IMR-90 (cell line): ENCODE measurements around the gene RHCE. TPM values are rescaled to one million over a fixed set of nuclear protein-coding genes. Genes with fewer than 3 reads are reported as not detected.

Experiments used
- ATAC-seq: fragments of 200-7000 bp; cut with Tn5 transposase; 2 replicates; pipeline ENCODE4 v1.9.1; 2020; ENCODE audit warnings: low read depth, mild to moderate bottlenecking, moderate library complexity
- BruUV-seq: library from RNA; stranded (reverse); fragments of 400-500 nt; replicated peaks from 2 replicates; lab custom pipeline; 2021; lab: Mats Ljungman, UMichigan
- CTCF ChIA-PET: fragments of 300-600 bp; formaldehyde crosslinking; extraction: SDS; loops from one replicate; lab custom pipeline; 2021; ENCODE audit warnings: antibody characterized with exemption; lab: Yijun Ruan, JAX
- POLR2A ChIA-PET: fragments of 300-600 bp; sonication (Branson Sonifier 250); formaldehyde crosslinking; loops from one replicate; lab custom pipeline; 2022; ENCODE audit warnings: antibody characterized with exemption; ENCODE audit not compliant: unreplicated experiment; lab: Charles Lee
- DNase-seq: peaks from one replicate; pipeline ENCODE4 v3.0.0; 2013
- H2AFZ ChIP-seq: replicated peaks from 2 replicates; pipeline ENCODE3; 2013; ENCODE audit warnings: low read length, mild to moderate bottlenecking; ENCODE audit not compliant: poor library complexity
- H2AK5ac ChIP-seq: 2 replicates; pipeline ENCODE4 v1.6.1; 2013; ENCODE audit warnings: low read depth, low read length, inconsistent platforms
- H2AK9ac ChIP-seq: replicated peaks from 2 replicates; pipeline ENCODE3; 2013; ENCODE audit warnings: mild to moderate bottlenecking, low read depth, low read length, moderate library complexity; ENCODE audit not compliant: poor library complexity
- H2BK120ac ChIP-seq: 2 replicates; pipeline ENCODE4 v1.6.1; 2013; ENCODE audit warnings: low read depth, low read length, inconsistent platforms
- H2BK15ac ChIP-seq: 3 replicates; pipeline ENCODE4 v1.6.1; 2013; ENCODE audit warnings: low read depth, low read length, inconsistent platforms
- H2BK20ac ChIP-seq: 2 replicates; pipeline ENCODE4 v1.6.1; 2013; ENCODE audit warnings: low read depth, mild to moderate bottlenecking, inconsistent platforms, low read length, moderate library complexity
- H2BK5ac ChIP-seq: 2 replicates; pipeline ENCODE4 v1.6.1; 2013; ENCODE audit warnings: mild to moderate bottlenecking, low read depth, low read length, inconsistent platforms; ENCODE audit not compliant: poor library complexity, severe bottlenecking
- H3K14ac ChIP-seq: replicated peaks from 2 replicates; pipeline ENCODE4 v1.6.1; 2013; ENCODE audit warnings: low read depth, low read length, inconsistent platforms
- H3K18ac ChIP-seq: 2 replicates; pipeline ENCODE4 v1.6.1; 2013; ENCODE audit warnings: low read depth, low read length, control low read depth
- H3K23ac ChIP-seq: 2 replicates; pipeline ENCODE4 v1.6.1; 2013; ENCODE audit warnings: low read depth, low read length, inconsistent platforms
- H3K27ac ChIP-seq: 2 replicates; pipeline ENCODE4 v1.5.1; 2013; ENCODE audit warnings: mild to moderate bottlenecking, control low read depth, low read length; ENCODE audit not compliant: insufficient read depth
- H3K27me3 ChIP-seq: 2 replicates; pipeline ENCODE4 v1.6.1; 2013; ENCODE audit warnings: low read length; ENCODE audit not compliant: control insufficient read depth, insufficient read depth
- H3K36me3 ChIP-seq: 2 replicates; pipeline ENCODE4 v1.6.1; 2013; ENCODE audit warnings: low read length, mixed read lengths; ENCODE audit not compliant: control insufficient read depth, insufficient read depth
- H3K4ac ChIP-seq: 2 replicates; pipeline ENCODE4 v1.6.1; 2013; ENCODE audit warnings: low read depth, low read length, inconsistent platforms
- H3K4me1 ChIP-seq: 2 replicates; pipeline ENCODE4 v1.6.1; 2013; ENCODE audit warnings: low read length, mixed read lengths; ENCODE audit not compliant: control insufficient read depth, insufficient read depth
- H3K4me2 ChIP-seq: 2 replicates; pipeline ENCODE4 v1.6.1; 2013; ENCODE audit warnings: low read depth, mild to moderate bottlenecking, control low read depth, low read length, moderate library complexity
- H3K4me3 ChIP-seq: 2 replicates; pipeline ENCODE4 v1.5.1; 2013; ENCODE audit warnings: low read depth, mild to moderate bottlenecking, control low read depth, low read length, moderate library complexity; ENCODE audit not compliant: insufficient read depth
- H3K56ac ChIP-seq: 2 replicates; pipeline ENCODE4 v1.6.1; 2013; ENCODE audit warnings: low read length, inconsistent platforms; ENCODE audit not compliant: insufficient read depth; ENCODE audit errors: extremely low read depth
- H3K79me1 ChIP-seq, 2 experiments: 2 replicates each; pipeline ENCODE4 v1.6.1; 2013; ENCODE audit warnings: low read length in 2 of 2, inconsistent platforms in 1 of 2, low read depth in 1 of 2
- H3K9ac ChIP-seq: 2 replicates; pipeline ENCODE4 v1.6.1; 2013; ENCODE audit warnings: low read depth, low read length, control low read depth
- H3K9me1 ChIP-seq: 2 replicates; pipeline ENCODE4 v1.6.1; 2013; ENCODE audit warnings: low read length, inconsistent platforms; ENCODE audit not compliant: insufficient read depth
- H3K9me3 ChIP-seq: 2 replicates; pipeline ENCODE4 v1.6.1; 2013; ENCODE audit warnings: low read length; ENCODE audit not compliant: control insufficient read depth, insufficient read depth
- H4K20me1 ChIP-seq: 2 replicates; pipeline ENCODE4 v1.6.1; 2013; ENCODE audit warnings: low read length, inconsistent platforms; ENCODE audit not compliant: insufficient read depth
- H4K5ac ChIP-seq: 2 replicates; pipeline ENCODE4 v1.6.1; 2013; ENCODE audit warnings: mild to moderate bottlenecking, low read depth, low read length, control low read depth
- H4K8ac ChIP-seq, 2 experiments: 2 replicates each; pipeline ENCODE4 v1.6.1; 2013; ENCODE audit warnings: low read depth in 2 of 2, low read length in 2 of 2, control low read depth in 1 of 2, inconsistent platforms in 1 of 2
- H4K91ac ChIP-seq: 2 replicates; pipeline ENCODE4 v1.6.1; 2013; ENCODE audit warnings: low read depth, low read length, inconsistent platforms; ENCODE audit not compliant: insufficient read depth
- BHLHE40 ChIP-seq: fragments of 150-350 bp; IDR thresholded peaks from 2 replicates; pipeline ENCODE4 v1.6.1; 2016; ENCODE audit warnings: mild to moderate bottlenecking, low read depth, low read length
- CEBPB ChIP-seq: IDR thresholded peaks from 2 replicates; pipeline ENCODE4 v1.6.1; 2012; ENCODE audit warnings: low read depth, low read length, improper control_type of control experiment
- CHD1 ChIP-seq: IDR thresholded peaks from 2 replicates; pipeline ENCODE4 v1.6.1; 2012; ENCODE audit warnings: low read depth, low read length, improper control_type of control experiment
- CTCF ChIP-seq: conservative IDR thresholded peaks from 2 replicates; pipeline ENCODE4 v1.5.1; 2012; ENCODE audit warnings: mild to moderate bottlenecking, low read depth, low read length, improper control_type of control experiment
- ELK1 ChIP-seq: fragments of 150-350 bp; IDR thresholded peaks from 2 replicates; pipeline ENCODE4 v1.6.1; 2016; ENCODE audit warnings: low read depth, mild to moderate bottlenecking, low read length, moderate library complexity, borderline replicate concordance
- FOS ChIP-seq: fragments of 150-350 bp; IDR thresholded peaks from 2 replicates; pipeline ENCODE4 v1.6.1; 2016; ENCODE audit warnings: low read depth, low read length
- MAFK ChIP-seq: IDR thresholded peaks from 2 replicates; pipeline ENCODE4 v1.6.1; 2012; ENCODE audit warnings: low read depth, low read length, improper control_type of control experiment
- MAZ ChIP-seq: IDR thresholded peaks from 2 replicates; pipeline ENCODE4 v1.6.1; 2012; ENCODE audit warnings: low read depth, mild to moderate bottlenecking, low read length, improper control_type of control experiment, moderate library complexity, borderline replicate concordance
- MXI1 ChIP-seq: IDR thresholded peaks from 2 replicates; pipeline ENCODE4 v1.6.1; 2012; ENCODE audit warnings: low read depth, mild to moderate bottlenecking, low read length, moderate library complexity, borderline replicate concordance
- NFE2L2 ChIP-seq: fragments of 150-350 bp; IDR thresholded peaks from 2 replicates; pipeline ENCODE4 v1.6.1; 2016; ENCODE audit warnings: low read depth, mild to moderate bottlenecking, low read length
- POLR2A ChIP-seq: IDR thresholded peaks from 2 replicates; pipeline ENCODE4 v1.6.1; 2012; ENCODE audit warnings: mild to moderate bottlenecking, low read depth, low read length
- RAD21 ChIP-seq: IDR thresholded peaks from 2 replicates; pipeline ENCODE4 v1.6.1; 2012; ENCODE audit warnings: low read length, improper control_type of control experiment
- RFX5 ChIP-seq: IDR thresholded peaks from 2 replicates; pipeline ENCODE4 v1.8.0; 2012; ENCODE audit warnings: low read depth, mild to moderate bottlenecking, low read length, moderate library complexity
- SMC3 ChIP-seq: fragments of 150-350 bp; IDR thresholded peaks from 2 replicates; pipeline ENCODE4 v1.6.1; 2016; ENCODE audit warnings: low read depth, mild to moderate bottlenecking, antibody characterized with exemption, low read length, moderate library complexity
- USF2 ChIP-seq: fragments of 150-350 bp; IDR thresholded peaks from 2 replicates; pipeline ENCODE4 v1.6.1; 2017; ENCODE audit warnings: mild to moderate bottlenecking, antibody characterized with exemption, low read length, low read depth
- WGBS, 2 experiments: methylation state at CpG; one replicate each; pipeline versions ENCODE4 v1.1.5 to v1.1.7; 2013; ENCODE audit warnings: missing lambda C conversion rate in 2 of 2; ENCODE audit not compliant: insufficient read length in 1 of 2; ENCODE audit errors: extremely low coverage in 2 of 2; 5-methylcytosine and 5-hydroxymethylcytosine counted together
- dilution Hi-C: fragments of 300-500 bp; cut with HindIII; formaldehyde crosslinking; loops from one replicate; pipeline ENCODE4 v1.14.3; 2018; ENCODE audit warnings: low sequenced_read_pairs; ENCODE audit not compliant: unreplicated experiment
- in situ Hi-C: fragments of 300-500 bp; cut with MboI; formaldehyde crosslinking; loops from 3 replicates; pipeline ENCODE4 v1.14.3; 2019; ENCODE audit warnings: low sequenced_read_pairs, inconsistent platforms, mixed read lengths
- intact Hi-C: fragments of 100-400 bp; cut with micrococcal nuclease; formaldehyde crosslinking; loops from 2 replicates; pipeline ENCODE4 v1.10.0; 2022
- polyA plus RNA-seq, 3 experiments: library from polyadenylated mRNA; depleted of rRNA; stranded (reverse); fragments of >200 nt; gene quantifications; 2 replicates each; pipeline ENCODE4 v1.2.3, GENCODE V29; 2012; ENCODE audit warnings: low replicate concordance in 1 of 3
- total RNA-seq: library from RNA; depleted of rRNA; stranded (reverse); fragments of >200 nt; gene quantifications from 2 replicates; pipeline ENCODE4 v1.2.3, GENCODE V29; 2012

Gene RHCE
- total and polyA plus RNA-seq, 2 of the 4 experiments (the other 2 are of a cell fraction): 0.54 to 0.62 TPM

- POLR2A ChIA-PET: no interaction called here
- intact Hi-C loops: no loop called here
Observed at GRCh38 chr1:25349606-25350005, 71.0 kb downstream of the RHCE start.

More at GRCh38 chr1:25349606-25350005, 71.0 kb downstream of the RHCE start:
- Histone ChIP-seq H3K4ac (no peak overlapping the region), H3K79me1 (peaks cover 21 to 55% of the 10 kb centered on the region in 2 experiments), H2AK5ac (no peak overlapping the region), H4K8ac (no peak overlapping the region), H2AK9ac (no peak overlapping the region), H2BK20ac (no peak overlapping the region), H3K14ac (no peak overlapping the region), H3K9me3 (no peaks in the 10 kb centered on the region), H3K18ac (no peak overlapping the region), H3K27me3 (no peaks in the 10 kb centered on the region), H4K91ac (no peak overlapping the region), H3K56ac (no peak overlapping the region), H3K4me1 (no peaks in the 10 kb centered on the region), H2BK15ac (no peak overlapping the region), H3K36me3 (peaks cover 29% of the 10 kb centered on the region), H3K9me1 (peaks cover 7% of the 10 kb centered on the region), H4K20me1 (peaks cover 9% of the 10 kb centered on the region), H3K27ac (no peak overlapping the region), H3K4me3 (no peak overlapping the region), H2BK120ac (no peak overlapping the region), H3K4me2 (no peak overlapping the region), H2BK5ac (no peak overlapping the region), H3K9ac (no peak overlapping the region), H4K5ac (no peak overlapping the region), H2AFZ (no peak overlapping the region), H3K23ac (no peak overlapping the region)
- ATAC-seq (no peak), DNase-seq (no peak)
- CTCF ChIA-PET: no interaction called here
- no peak for TF ChIP-seq MAZ
- no peak for TF ChIP-seq USF2
- no peak for TF ChIP-seq CHD1
- no peak for TF ChIP-seq RFX5
- no peak for TF ChIP-seq ELK1
- TF ChIP-seq POLR2A: no peak
- no peak for TF ChIP-seq BHLHE40
- no peak for TF ChIP-seq CTCF
- no peak for TF ChIP-seq FOS
- no peak for TF ChIP-seq CEBPB
- TF ChIP-seq MAFK: no peak
- no peak for TF ChIP-seq SMC3
- no peak for TF ChIP-seq MXI1
- no peak for TF ChIP-seq NFE2L2
- TF ChIP-seq RAD21: no peak
- BruUV-seq: no TSS peak
- dilution Hi-C loops: no loop called here
- no CpG with 5 or more reads among the region's 3 CpGs for WGBS, 2 experiments
- in situ Hi-C loops: no loop called here
